ENCODE measurements around the gene DCHS1.

GRCh38 chr11:6608726-6609501, 46.7 kb downstream of the DCHS1 start:
- TF ChIP-seq EZH2phosphoT487 (IDR thresholded peaks at IDR 0.05; ENCODE audit: insufficient read depth, low read depth) (no peak), EZH2 (IDR thresholded peaks at IDR 0.05; ENCODE audit: insufficient read depth, poor library complexity, severe bottlenecking) (no peak)
